IMR-90 (cell line): ENCODE data around the gene FSTL5. TPM values are rescaled to one million over a fixed set of nuclear protein-coding genes. Genes with fewer than 3 reads are reported as not detected.

Experiments used
- ATAC-seq: fragments of 200-7000 bp; cut with Tn5 transposase; 2 replicates; pipeline ENCODE4 v1.9.1; 2020; ENCODE audit warnings: low read depth, mild to moderate bottlenecking, moderate library complexity
- BruUV-seq: library from RNA; stranded (reverse); fragments of 400-500 nt; replicated peaks from 2 replicates; lab custom pipeline; 2021; lab: Mats Ljungman, UMichigan
- CTCF ChIA-PET: fragments of 300-600 bp; formaldehyde crosslinking; extraction: SDS; loops from one replicate; lab custom pipeline; 2021; ENCODE audit warnings: antibody characterized with exemption; lab: Yijun Ruan, JAX
- POLR2A ChIA-PET: fragments of 300-600 bp; sonication (Branson Sonifier 250); formaldehyde crosslinking; loops from one replicate; lab custom pipeline; 2022; ENCODE audit warnings: antibody characterized with exemption; ENCODE audit not compliant: unreplicated experiment; lab: Charles Lee
- DNase-seq: peaks from one replicate; pipeline ENCODE4 v3.0.0; 2013
- H2AFZ ChIP-seq: replicated peaks from 2 replicates; pipeline ENCODE3; 2013; ENCODE audit warnings: low read length, mild to moderate bottlenecking; ENCODE audit not compliant: poor library complexity
- H2AK5ac ChIP-seq: 2 replicates; pipeline ENCODE4 v1.6.1; 2013; ENCODE audit warnings: low read depth, low read length, inconsistent platforms
- H2AK9ac ChIP-seq: replicated peaks from 2 replicates; pipeline ENCODE3; 2013; ENCODE audit warnings: mild to moderate bottlenecking, low read depth, low read length, moderate library complexity; ENCODE audit not compliant: poor library complexity
- H2BK120ac ChIP-seq: 2 replicates; pipeline ENCODE4 v1.6.1; 2013; ENCODE audit warnings: low read depth, low read length, inconsistent platforms
- H2BK15ac ChIP-seq: 3 replicates; pipeline ENCODE4 v1.6.1; 2013; ENCODE audit warnings: low read depth, low read length, inconsistent platforms
- H2BK20ac ChIP-seq: 2 replicates; pipeline ENCODE4 v1.6.1; 2013; ENCODE audit warnings: low read depth, mild to moderate bottlenecking, inconsistent platforms, low read length, moderate library complexity
- H2BK5ac ChIP-seq: 2 replicates; pipeline ENCODE4 v1.6.1; 2013; ENCODE audit warnings: mild to moderate bottlenecking, low read depth, low read length, inconsistent platforms; ENCODE audit not compliant: poor library complexity, severe bottlenecking
- H3K14ac ChIP-seq: replicated peaks from 2 replicates; pipeline ENCODE4 v1.6.1; 2013; ENCODE audit warnings: low read depth, low read length, inconsistent platforms
- H3K18ac ChIP-seq: 2 replicates; pipeline ENCODE4 v1.6.1; 2013; ENCODE audit warnings: low read depth, low read length, control low read depth
- H3K23ac ChIP-seq: 2 replicates; pipeline ENCODE4 v1.6.1; 2013; ENCODE audit warnings: low read depth, low read length, inconsistent platforms
- H3K27ac ChIP-seq: 2 replicates; pipeline ENCODE4 v1.5.1; 2013; ENCODE audit warnings: mild to moderate bottlenecking, control low read depth, low read length; ENCODE audit not compliant: insufficient read depth
- H3K27me3 ChIP-seq: 2 replicates; pipeline ENCODE4 v1.6.1; 2013; ENCODE audit warnings: low read length; ENCODE audit not compliant: control insufficient read depth, insufficient read depth
- H3K36me3 ChIP-seq: 2 replicates; pipeline ENCODE4 v1.6.1; 2013; ENCODE audit warnings: low read length, mixed read lengths; ENCODE audit not compliant: control insufficient read depth, insufficient read depth
- H3K4ac ChIP-seq: 2 replicates; pipeline ENCODE4 v1.6.1; 2013; ENCODE audit warnings: low read depth, low read length, inconsistent platforms
- H3K4me1 ChIP-seq: 2 replicates; pipeline ENCODE4 v1.6.1; 2013; ENCODE audit warnings: low read length, mixed read lengths; ENCODE audit not compliant: control insufficient read depth, insufficient read depth
- H3K4me2 ChIP-seq: 2 replicates; pipeline ENCODE4 v1.6.1; 2013; ENCODE audit warnings: low read depth, mild to moderate bottlenecking, control low read depth, low read length, moderate library complexity
- H3K4me3 ChIP-seq: 2 replicates; pipeline ENCODE4 v1.5.1; 2013; ENCODE audit warnings: low read depth, mild to moderate bottlenecking, control low read depth, low read length, moderate library complexity; ENCODE audit not compliant: insufficient read depth
- H3K56ac ChIP-seq: 2 replicates; pipeline ENCODE4 v1.6.1; 2013; ENCODE audit warnings: low read length, inconsistent platforms; ENCODE audit not compliant: insufficient read depth; ENCODE audit errors: extremely low read depth
- H3K79me1 ChIP-seq, 2 experiments: 2 replicates each; pipeline ENCODE4 v1.6.1; 2013; ENCODE audit warnings: low read length in 2 of 2, inconsistent platforms in 1 of 2, low read depth in 1 of 2
- H3K9ac ChIP-seq: 2 replicates; pipeline ENCODE4 v1.6.1; 2013; ENCODE audit warnings: low read depth, low read length, control low read depth
- H3K9me1 ChIP-seq: 2 replicates; pipeline ENCODE4 v1.6.1; 2013; ENCODE audit warnings: low read length, inconsistent platforms; ENCODE audit not compliant: insufficient read depth
- H3K9me3 ChIP-seq: 2 replicates; pipeline ENCODE4 v1.6.1; 2013; ENCODE audit warnings: low read length; ENCODE audit not compliant: control insufficient read depth, insufficient read depth
- H4K20me1 ChIP-seq: 2 replicates; pipeline ENCODE4 v1.6.1; 2013; ENCODE audit warnings: low read length, inconsistent platforms; ENCODE audit not compliant: insufficient read depth
- H4K5ac ChIP-seq: 2 replicates; pipeline ENCODE4 v1.6.1; 2013; ENCODE audit warnings: mild to moderate bottlenecking, low read depth, low read length, control low read depth
- H4K8ac ChIP-seq, 2 experiments: 2 replicates each; pipeline ENCODE4 v1.6.1; 2013; ENCODE audit warnings: low read depth in 2 of 2, low read length in 2 of 2, control low read depth in 1 of 2, inconsistent platforms in 1 of 2
- H4K91ac ChIP-seq: 2 replicates; pipeline ENCODE4 v1.6.1; 2013; ENCODE audit warnings: low read depth, low read length, inconsistent platforms; ENCODE audit not compliant: insufficient read depth
- BHLHE40 ChIP-seq: fragments of 150-350 bp; IDR thresholded peaks from 2 replicates; pipeline ENCODE4 v1.6.1; 2016; ENCODE audit warnings: mild to moderate bottlenecking, low read depth, low read length
- CEBPB ChIP-seq: IDR thresholded peaks from 2 replicates; pipeline ENCODE4 v1.6.1; 2012; ENCODE audit warnings: low read depth, low read length, improper control_type of control experiment
- CHD1 ChIP-seq: IDR thresholded peaks from 2 replicates; pipeline ENCODE4 v1.6.1; 2012; ENCODE audit warnings: low read depth, low read length, improper control_type of control experiment
- CTCF ChIP-seq: conservative IDR thresholded peaks from 2 replicates; pipeline ENCODE4 v1.5.1; 2012; ENCODE audit warnings: mild to moderate bottlenecking, low read depth, low read length, improper control_type of control experiment
- ELK1 ChIP-seq: fragments of 150-350 bp; IDR thresholded peaks from 2 replicates; pipeline ENCODE4 v1.6.1; 2016; ENCODE audit warnings: low read depth, mild to moderate bottlenecking, low read length, moderate library complexity, borderline replicate concordance
- FOS ChIP-seq: fragments of 150-350 bp; IDR thresholded peaks from 2 replicates; pipeline ENCODE4 v1.6.1; 2016; ENCODE audit warnings: low read depth, low read length
- MAFK ChIP-seq: IDR thresholded peaks from 2 replicates; pipeline ENCODE4 v1.6.1; 2012; ENCODE audit warnings: low read depth, low read length, improper control_type of control experiment
- MAZ ChIP-seq: IDR thresholded peaks from 2 replicates; pipeline ENCODE4 v1.6.1; 2012; ENCODE audit warnings: low read depth, mild to moderate bottlenecking, low read length, improper control_type of control experiment, moderate library complexity, borderline replicate concordance
- MXI1 ChIP-seq: IDR thresholded peaks from 2 replicates; pipeline ENCODE4 v1.6.1; 2012; ENCODE audit warnings: low read depth, mild to moderate bottlenecking, low read length, moderate library complexity, borderline replicate concordance
- NFE2L2 ChIP-seq: fragments of 150-350 bp; IDR thresholded peaks from 2 replicates; pipeline ENCODE4 v1.6.1; 2016; ENCODE audit warnings: low read depth, mild to moderate bottlenecking, low read length
- POLR2A ChIP-seq: IDR thresholded peaks from 2 replicates; pipeline ENCODE4 v1.6.1; 2012; ENCODE audit warnings: mild to moderate bottlenecking, low read depth, low read length
- RAD21 ChIP-seq: IDR thresholded peaks from 2 replicates; pipeline ENCODE4 v1.6.1; 2012; ENCODE audit warnings: low read length, improper control_type of control experiment
- RCOR1 ChIP-seq: IDR thresholded peaks from 2 replicates; pipeline ENCODE4 v1.6.1; 2012; ENCODE audit warnings: mild to moderate bottlenecking, low read length, improper control_type of control experiment; ENCODE audit not compliant: insufficient replicate concordance
- RFX5 ChIP-seq: IDR thresholded peaks from 2 replicates; pipeline ENCODE4 v1.8.0; 2012; ENCODE audit warnings: low read depth, mild to moderate bottlenecking, low read length, moderate library complexity
- SMC3 ChIP-seq: fragments of 150-350 bp; IDR thresholded peaks from 2 replicates; pipeline ENCODE4 v1.6.1; 2016; ENCODE audit warnings: low read depth, mild to moderate bottlenecking, antibody characterized with exemption, low read length, moderate library complexity
- USF2 ChIP-seq: fragments of 150-350 bp; IDR thresholded peaks from 2 replicates; pipeline ENCODE4 v1.6.1; 2017; ENCODE audit warnings: mild to moderate bottlenecking, antibody characterized with exemption, low read length, low read depth
- WGBS, 2 experiments: methylation state at CpG; one replicate each; pipeline versions ENCODE4 v1.1.5 to v1.1.7; 2013; ENCODE audit warnings: missing lambda C conversion rate in 2 of 2; ENCODE audit not compliant: insufficient read length in 1 of 2; ENCODE audit errors: extremely low coverage in 2 of 2; 5-methylcytosine and 5-hydroxymethylcytosine counted together
- dilution Hi-C: fragments of 300-500 bp; cut with HindIII; formaldehyde crosslinking; loops from one replicate; pipeline ENCODE4 v1.14.3; 2018; ENCODE audit warnings: low sequenced_read_pairs; ENCODE audit not compliant: unreplicated experiment
- in situ Hi-C: fragments of 300-500 bp; cut with MboI; formaldehyde crosslinking; loops from 3 replicates; pipeline ENCODE4 v1.14.3; 2019; ENCODE audit warnings: low sequenced_read_pairs, inconsistent platforms, mixed read lengths
- intact Hi-C: fragments of 100-400 bp; cut with micrococcal nuclease; formaldehyde crosslinking; loops from 2 replicates; pipeline ENCODE4 v1.10.0; 2022
- polyA plus RNA-seq, 3 experiments: library from polyadenylated mRNA; depleted of rRNA; stranded (reverse); fragments of >200 nt; gene quantifications; 2 replicates each; pipeline ENCODE4 v1.2.3, GENCODE V29; 2012; ENCODE audit warnings: low replicate concordance in 1 of 3
- total RNA-seq: library from RNA; depleted of rRNA; stranded (reverse); fragments of >200 nt; gene quantifications from 2 replicates; pipeline ENCODE4 v1.2.3, GENCODE V29; 2012

The FSTL5 gene
- total and polyA plus RNA-seq, 2 of the 4 experiments (the other 2 are of a cell fraction), result under 0.01 TPM; not detected in 1

GRCh38 chr4:162162672-162163071 is 1.1 kb downstream of the FSTL5 start:
- H3K56ac ChIP-seq, result no peak overlapping the region
- no peak overlapping the region for H3K18ac ChIP-seq
- in situ Hi-C loops, result no loop called here
- no peak overlapping the region for H4K8ac ChIP-seq
- no peak overlapping the region for H2AFZ ChIP-seq
- no peak for DNase-seq
- POLR2A ChIA-PET, result no interaction called here
- dilution Hi-C loops, result no loop called here
- H3K4me3 ChIP-seq, result no peak overlapping the region
- H4K5ac ChIP-seq, result no peak overlapping the region
- no peak overlapping the region for H2AK5ac ChIP-seq
- no peak overlapping the region for H3K4ac ChIP-seq
- no CpG with 5 or more reads among the region's 2 CpGs for WGBS, 2 experiments
- CTCF ChIA-PET, result no interaction called here
- no TSS peak for BruUV-seq
- no peaks in the 10 kb centered on the region for H3K9me1 ChIP-seq
- H3K27ac ChIP-seq, result no peak overlapping the region
- no peak overlapping the region for H2AK9ac ChIP-seq
- no peak overlapping the region for H3K14ac ChIP-seq
- no peak overlapping the region for H2BK15ac ChIP-seq
- no peak overlapping the region for H2BK120ac ChIP-seq
- H3K27me3 ChIP-seq, result no peaks in the 10 kb centered on the region
- no peak overlapping the region for H2BK20ac ChIP-seq
- TF ChIP-seq CEBPB (no peak), CTCF (no peak), USF2 (no peak), CHD1 (no peak), SMC3 (no peak), ELK1 (no peak), RCOR1 (no peak), FOS (no peak), MAFK (no peak), MXI1 (no peak), POLR2A (no peak), NFE2L2 (no peak), RFX5 (no peak), BHLHE40 (no peak), RAD21 (no peak), MAZ (no peak)
- no peaks in the 10 kb centered on the region for H3K36me3 ChIP-seq
- H4K91ac ChIP-seq, result no peak overlapping the region
- no peak overlapping the region for H3K23ac ChIP-seq
- H2BK5ac ChIP-seq, result no peak overlapping the region
- no peaks in the 10 kb centered on the region for H3K4me1 ChIP-seq
- no peaks in the 10 kb centered on the region for H4K20me1 ChIP-seq
- peaks cover 2% of the 10 kb centered on the region for H3K9me3 ChIP-seq
- intact Hi-C loops, result loop anchor here (10.0 kb wide), 1 partner anchor 598 kb away; no protein-coding TSS in a partner anchor
- H3K79me1 ChIP-seq, result no peaks in the 10 kb centered on the region
- no peak for ATAC-seq
- H3K9ac ChIP-seq, result no peak overlapping the region
- no peak overlapping the region for H3K4me2 ChIP-seq
